Renal cortex interstitium (tissue), 11 donors: ENCODE results near the gene CIP2A. TPM values are rescaled to one million over a fixed set of nuclear protein-coding genes. Genes with fewer than 3 reads are reported as not detected.

Experiments
- DNase-seq, 11 donors: peaks; one replicate each; pipeline ENCODE4 v3.0.0-alpha.2; 2013; ENCODE audit warnings: low read depth in 9 of 11, low spot score in 4 of 11; ENCODE audit errors: extremely low read depth in 1 of 11
- polyA plus RNA-seq, 3 donors: library from polyadenylated mRNA; unstranded; fragments of 120-200 nt; gene quantifications; one replicate each; pipeline ENCODE4 v1.2.1, GENCODE V29; 2013; ENCODE audit not compliant: insufficient read length in 3 of 3

CIP2A gene
- polyA plus RNA-seq, 3 donors = 18.7 to 20.9 (median 20.3) TPM

- no peak for DNase-seq
Measured at GRCh38 chr3:108588601-108589000, 637 bp downstream of the CIP2A start.

GRCh38 chr3:108578064-108578463 lies 11.2 kb downstream of the CIP2A start:
- DNase-seq = no peak

- no peak for DNase-seq
Measured at GRCh38 chr3:108569336-108569735, 19.9 kb downstream of the CIP2A start.

GRCh38 chr3:108566599-108566998 lies 22.6 kb downstream of the CIP2A start:
- DNase-seq = no peak

GRCh38 chr3:108565506-108565905 lies 23.7 kb downstream of the CIP2A start:
- DNase-seq = no peak

- DNase-seq = no peak
Measured at GRCh38 chr3:108564564-108564963, 24.7 kb downstream of the CIP2A start.

- no peak for DNase-seq
Measured at GRCh38 chr3:108562565-108562964, 26.7 kb downstream of the CIP2A start.

- no peak for DNase-seq
Measured at GRCh38 chr3:108555966-108556581, 33.2 kb downstream of the CIP2A start.

GRCh38 chr3:108554913-108555571 lies 34.2 kb downstream of the CIP2A start:
- DNase-seq = peak in 2 of 11 donors; percentile 7 to 16

GRCh38 chr3:108554229-108554628 lies 35.0 kb downstream of the CIP2A start:
- DNase-seq = no peak

GRCh38 chr3:108552267-108553159 lies 36.7 kb downstream of the CIP2A start:
- peak in 8 of 11 donors; percentile 12 to 52 (median 30) for DNase-seq

GRCh38 chr3:108548886-108549285 lies 40.4 kb downstream of the CIP2A start:
- DNase-seq = no peak

- DNase-seq = no peak
Measured at GRCh38 chr3:108548304-108548703, 40.9 kb downstream of the CIP2A start.

GRCh38 chr3:108546692-108547091 lies 42.5 kb downstream of the CIP2A start:
- DNase-seq = no peak

GRCh38 chr3:108546247-108546646 lies 43.0 kb downstream of the CIP2A start:
- DNase-seq = no peak

- DNase-seq = no peak
Measured at GRCh38 chr3:108538083-108538482, 51.2 kb downstream of the CIP2A start.

GRCh38 chr3:108528459-108529252 lies 60.6 kb downstream of the CIP2A start:
- DNase-seq = no peak

GRCh38 chr3:108527817-108528216 lies 61.4 kb downstream of the CIP2A start:
- no peak for DNase-seq

GRCh38 chr3:108527109-108527508 lies 62.1 kb downstream of the CIP2A start:
- peak in 2 of 11 donors; percentile 10 to 11 for DNase-seq
